OCI-M1 (cell line): Measurements from ENCODE around the gene MYLK.

Source experiments
- DNase-seq: peaks from one replicate; lab custom pipeline; 2025; lab: John Stamatoyannopoulos, UW

MYLK gene

GRCh38 chr3:123590685-123591450 lies 293.3 kb downstream of the MYLK start:
- DNase-seq = no peak

- no peak for DNase-seq
These were observed 296.7 kb downstream of the MYLK start for GRCh38 chr3:123587401-123587800.

- peak; percentile 19 for DNase-seq
These were observed 297.2 kb downstream of the MYLK start for GRCh38 chr3:123586968-123587367.

GRCh38 chr3:123586131-123586530 lies 298.0 kb downstream of the MYLK start:
- peak; percentile 79 for DNase-seq

- DNase-seq = peak; percentile 98
These were observed 298.9 kb downstream of the MYLK start, which contains the start of gene HACD2 for GRCh38 chr3:123584988-123585937. Gene HACD2, minus strand, starts transcription at chr3:123585053. Its CDS starts 26 bp downstream, at chr3:123585027.

- peak; percentile 71 for DNase-seq
These were observed 299.7 kb downstream of the MYLK start for GRCh38 chr3:123584284-123584987.

GRCh38 chr3:123583561-123583960 lies 300.6 kb downstream of the MYLK start:
- no peak for DNase-seq

- no peak for DNase-seq
These were observed 301.8 kb downstream of the MYLK start for GRCh38 chr3:123582315-123582714.

- no peak for DNase-seq
These were observed 308.0 kb downstream of the MYLK start for GRCh38 chr3:123576122-123576521.

GRCh38 chr3:123571973-123572365 lies 312.2 kb downstream of the MYLK start:
- no peak for DNase-seq

- peak; percentile 62 for DNase-seq
These were observed 312.7 kb downstream of the MYLK start for GRCh38 chr3:123571264-123571972.

GRCh38 chr3:123568875-123569274 lies 315.3 kb downstream of the MYLK start:
- peak; percentile 27 for DNase-seq

- DNase-seq = no peak
These were observed 316.1 kb downstream of the MYLK start for GRCh38 chr3:123568034-123568433.

GRCh38 chr3:123564056-123564455 lies 320.1 kb downstream of the MYLK start:
- no peak for DNase-seq

- no peak for DNase-seq
These were observed 321.6 kb downstream of the MYLK start for GRCh38 chr3:123562547-123562946.

- DNase-seq = no peak
These were observed 322.9 kb downstream of the MYLK start for GRCh38 chr3:123561188-123561587.
